DOHH2 (cell line): ENCODE results near the gene SNAPC1.

Experiments
- H3F3A ChIP-seq: fragments of 200-600 bp; sonication (generic), shearing (Covaris generic); 2 replicates; pipeline ENCODE4 v1.6.0; 2016; ENCODE audit warnings: antibody characterized with exemption, mild to moderate bottlenecking; ENCODE audit not compliant: control insufficient read depth, insufficient read depth
- H3K27ac ChIP-seq: fragments of 200-600 bp; sonication (generic); 2 replicates; pipeline ENCODE4 v1.5.1; 2014; ENCODE audit warnings: low read depth, mild to moderate bottlenecking, low read length, moderate library complexity
- H3K27me3 ChIP-seq: fragments of 200-600 bp; sonication (generic); 2 replicates; pipeline ENCODE4 v1.6.1; 2014; ENCODE audit warnings: mild to moderate bottlenecking, low read length, mixed read lengths; ENCODE audit not compliant: control insufficient read depth
- H3K36me3 ChIP-seq: fragments of 200-600 bp; sonication (generic); 2 replicates; pipeline ENCODE4 v1.6.1; 2014; ENCODE audit warnings: mild to moderate bottlenecking, low read length, moderate library complexity, mixed read lengths; ENCODE audit not compliant: control insufficient read depth
- H3K4me1 ChIP-seq: fragments of 200-600 bp; sonication (generic); 2 replicates; pipeline ENCODE4 v1.6.1; 2014; ENCODE audit warnings: mild to moderate bottlenecking, low read length, mixed read lengths; ENCODE audit not compliant: control insufficient read depth
- H3K4me2 ChIP-seq: fragments of 200-600 bp; sonication (generic); 2 replicates; pipeline ENCODE4 v1.6.0; 2014; ENCODE audit warnings: mild to moderate bottlenecking, low read length, moderate library complexity
- H3K4me3 ChIP-seq: fragments of 200-600 bp; sonication (generic); 2 replicates; pipeline ENCODE4 v1.5.1; 2014; ENCODE audit warnings: mild to moderate bottlenecking, low read length, mixed read lengths
- H3K79me2 ChIP-seq: fragments of 200-600 bp; sonication (generic); 2 replicates; pipeline ENCODE4 v1.6.1; 2014; ENCODE audit warnings: mild to moderate bottlenecking, low read length, mixed read lengths; ENCODE audit not compliant: control insufficient read depth
- H3K9me2 ChIP-seq: fragments of 200-600 bp; sonication (generic); replicated peaks from 2 replicates; pipeline ENCODE4 v1.6.1; 2014; ENCODE audit warnings: mild to moderate bottlenecking, low read length, mixed read lengths; ENCODE audit not compliant: control insufficient read depth
- H3K9me3 ChIP-seq: fragments of 200-600 bp; sonication (generic); 2 replicates; pipeline ENCODE4 v1.6.1; 2014; ENCODE audit warnings: antibody characterized with exemption, low read length, mixed read lengths; ENCODE audit not compliant: control insufficient read depth, insufficient read depth
- H4K20me1 ChIP-seq: fragments of 200-600 bp; sonication (generic); 2 replicates; pipeline ENCODE4 v1.6.0; 2014; ENCODE audit warnings: low read depth, mild to moderate bottlenecking, antibody characterized with exemption, low read length, moderate library complexity; ENCODE audit not compliant: control insufficient read depth, insufficient read depth
- CTCF ChIP-seq: fragments of 200-600 bp; sonication (generic); IDR thresholded peaks from one replicate; pipeline ENCODE4 v1.5.1; 2014; ENCODE audit warnings: antibody characterized with exemption, mild to moderate bottlenecking, low read depth, low read length; ENCODE audit not compliant: poor library complexity, severe bottlenecking
- EZH2phosphoT487 ChIP-seq: fragments of 200-600 bp; sonication (generic); IDR thresholded peaks from 2 replicates; pipeline ENCODE4 v1.6.1; 2017; ENCODE audit warnings: borderline replicate concordance, mild to moderate bottlenecking, antibody characterized with exemption, low read length, moderate library complexity, mixed read lengths

The SNAPC1 gene

GRCh38 chr14:61837336-61838229 lies 75.4 kb downstream of the SNAPC1 start:
- Histone ChIP-seq H3K79me2 (no peaks in the 10 kb centered on the region), H3K9me3 (no peaks in the 10 kb centered on the region), H3K9me2 (no peaks in the 10 kb centered on the region), H3K4me3 (0 out of 2 replicates have a peak overlapping the region, but pooled peaks have one; percentile 18), H3F3A (no peaks in the 10 kb centered on the region), H3K27me3 (no peaks in the 10 kb centered on the region), H3K27ac (no peak overlapping the region), H3K4me1 (peaks cover 16% of the 10 kb centered on the region), H3K36me3 (no peaks in the 10 kb centered on the region), H4K20me1 (no peaks in the 10 kb centered on the region), H3K4me2 (peak overlapping the region; percentile 49)
- TF ChIP-seq CTCF (peak; percentile 91), EZH2phosphoT487 (no peak)

GRCh38 chr14:61838661-61839245 lies 76.5 kb downstream of the SNAPC1 start:
- H4K20me1 ChIP-seq = no peaks in the 10 kb centered on the region
- H3K27me3 ChIP-seq = no peaks in the 10 kb centered on the region
- H3K4me3 ChIP-seq = no peak overlapping the region
- no peaks in the 10 kb centered on the region for H3K9me3 ChIP-seq
- H3K27ac ChIP-seq = no peak overlapping the region
- H3K79me2 ChIP-seq = no peaks in the 10 kb centered on the region
- no peaks in the 10 kb centered on the region for H3K9me2 ChIP-seq
- no peaks in the 10 kb centered on the region for H3K36me3 ChIP-seq
- TF ChIP-seq EZH2phosphoT487 (no peak), CTCF (no peak)
- H3K4me1 ChIP-seq = peaks cover 16% of the 10 kb centered on the region
- no peaks in the 10 kb centered on the region for H3F3A ChIP-seq
- no peak overlapping the region for H3K4me2 ChIP-seq

GRCh38 chr14:61839507-61839906 lies 77.3 kb downstream of the SNAPC1 start:
- Histone ChIP-seq H3K9me3 (no peaks in the 10 kb centered on the region), H3K4me1 (peaks cover 16% of the 10 kb centered on the region), H3K79me2 (no peaks in the 10 kb centered on the region), H3K27me3 (no peaks in the 10 kb centered on the region), H3K9me2 (no peaks in the 10 kb centered on the region), H3F3A (no peaks in the 10 kb centered on the region), H3K4me3 (no peak overlapping the region), H3K4me2 (no peak overlapping the region), H4K20me1 (no peaks in the 10 kb centered on the region), H3K36me3 (no peaks in the 10 kb centered on the region), H3K27ac (no peak overlapping the region)
- TF ChIP-seq CTCF (no peak), EZH2phosphoT487 (no peak)
